ACC112 (cell line): ENCODE data around the gene ELAVL2.
"Not testable (repeated sequence)": the region's sequence is repeated elsewhere in the genome, so short reads cannot be mapped to it uniquely, and the experiment has no call there.

ENCODE experiments used
- H2AFZ ChIP-seq: fragments of 200-600 bp; sonication (generic); one replicate; pipeline ENCODE4 v1.6.0; 2017; ENCODE audit warnings: antibody characterized with exemption, low read length; ENCODE audit not compliant: unreplicated experiment
- H3K27ac ChIP-seq: fragments of 200-600 bp; sonication (generic); 2 replicates; pipeline ENCODE4 v1.5.1; 2014; ENCODE audit warnings: low read depth, mild to moderate bottlenecking, antibody characterized with exemption, low read length, moderate library complexity
- H3K27me3 ChIP-seq: fragments of 200-600 bp; sonication (generic); 2 replicates; pipeline ENCODE4 v1.6.1; 2014; ENCODE audit warnings: mild to moderate bottlenecking, antibody characterized with exemption, low read length, moderate library complexity, mixed read lengths; ENCODE audit not compliant: insufficient read depth
- H3K36me3 ChIP-seq: fragments of 200-600 bp; sonication (generic); 2 replicates; pipeline ENCODE4 v1.6.1; 2016; ENCODE audit warnings: mild to moderate bottlenecking, antibody characterized with exemption, low read length, moderate library complexity, mixed read lengths; ENCODE audit not compliant: insufficient read depth
- H3K4me1 ChIP-seq: fragments of 200-600 bp; sonication (generic); one replicate; pipeline ENCODE4 v1.6.1; 2016; ENCODE audit warnings: low read length, mixed read lengths; ENCODE audit not compliant: insufficient read depth, unreplicated experiment, control insufficient read depth
- H3K4me3 ChIP-seq: fragments of 200-600 bp; sonication (generic); 2 replicates; pipeline ENCODE4 v1.5.1; 2014; ENCODE audit warnings: mild to moderate bottlenecking, low read depth, low read length
- H3K79me2 ChIP-seq: fragments of 200-600 bp; sonication (generic); one replicate; pipeline ENCODE4 v1.6.0; 2016; ENCODE audit warnings: low read length; ENCODE audit not compliant: control insufficient read depth, unreplicated experiment, insufficient read depth

Gene ELAVL2

DNA sequence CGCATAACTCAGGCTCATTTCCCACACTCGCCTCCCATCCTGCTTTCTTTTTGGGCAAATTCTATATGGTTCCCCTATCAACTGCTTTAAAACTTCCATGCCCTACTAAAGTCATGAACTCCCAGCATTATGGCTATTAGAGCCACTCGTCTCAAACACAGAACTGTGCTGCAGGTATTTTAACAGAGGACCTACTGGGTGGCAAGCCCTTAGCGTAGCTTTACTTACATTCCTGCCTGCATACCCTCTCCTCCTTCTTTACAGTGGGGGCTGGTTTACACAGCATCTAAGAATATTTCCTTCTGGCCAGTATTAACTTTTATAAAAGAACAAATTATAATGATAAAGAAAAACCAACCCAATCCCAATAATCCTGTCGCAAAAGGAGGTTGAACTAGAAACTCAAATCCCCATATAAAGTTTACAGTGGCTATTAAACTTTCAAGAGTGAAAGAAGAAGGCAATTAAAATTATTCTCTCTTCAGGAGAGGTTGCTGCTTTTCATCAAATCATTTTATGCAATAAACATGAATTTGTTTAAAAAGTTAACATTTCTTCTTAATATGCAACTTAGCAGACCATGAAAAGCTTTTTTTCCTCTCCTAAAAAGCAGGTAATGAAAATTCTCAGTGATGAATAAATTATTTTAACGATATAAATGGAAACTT lies 100.6 kb downstream of the ELAVL2 start:
- no peak overlapping the region for H3K27ac ChIP-seq
- H2AFZ ChIP-seq, result no peak overlapping the region
- no peaks in the 10 kb centered on the region for H3K36me3 ChIP-seq
- no peaks in the 10 kb centered on the region for H3K27me3 ChIP-seq
- no peaks in the 10 kb centered on the region for H3K79me2 ChIP-seq
- H3K4me1 ChIP-seq, result no peaks in the 10 kb centered on the region
- H3K4me3 ChIP-seq, result no peak overlapping the region

DNA sequence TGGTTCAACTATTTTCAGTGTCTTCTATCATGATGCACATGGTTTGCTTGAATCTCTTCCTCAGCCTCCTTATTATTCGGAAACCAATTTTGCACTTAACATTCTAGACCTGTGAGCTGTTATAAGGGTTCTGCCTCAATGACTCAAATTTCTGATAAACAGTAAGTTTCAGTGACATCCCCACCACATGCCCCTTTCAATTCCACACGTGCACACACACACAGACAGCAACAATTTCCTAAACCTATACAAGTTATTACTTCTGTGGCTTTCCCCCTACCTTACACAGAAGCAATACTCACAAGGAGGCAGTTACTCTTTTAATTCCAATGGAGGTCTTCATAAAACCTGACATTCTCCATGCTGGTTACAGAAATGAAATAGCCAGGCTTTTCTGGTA lies 102.4 kb downstream of the ELAVL2 start:
- no peak overlapping the region for H3K27ac ChIP-seq
- H3K36me3 ChIP-seq, result no peaks in the 10 kb centered on the region
- H3K4me1 ChIP-seq, result no peaks in the 10 kb centered on the region
- no peak overlapping the region for H2AFZ ChIP-seq
- no peaks in the 10 kb centered on the region for H3K27me3 ChIP-seq
- H3K4me3 ChIP-seq, result no peak overlapping the region
- no peaks in the 10 kb centered on the region for H3K79me2 ChIP-seq

DNA sequence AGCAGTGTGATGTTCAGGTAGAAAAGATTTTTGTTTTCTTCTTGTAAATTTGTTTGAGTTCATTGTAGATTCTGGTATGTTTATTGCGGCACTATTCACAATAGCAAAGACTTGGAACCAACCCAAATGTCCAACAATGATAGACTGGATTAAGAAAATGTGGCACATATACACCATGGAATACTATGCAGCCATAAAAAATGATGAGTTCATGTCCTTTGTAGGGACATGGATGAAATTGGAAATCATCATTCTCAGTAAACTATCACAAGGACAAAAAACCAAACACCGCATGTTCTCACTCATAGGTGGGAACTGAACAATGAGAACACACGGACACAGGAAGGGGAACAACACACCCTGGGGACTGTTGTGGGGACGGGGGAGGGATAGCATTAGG lies 103.0 kb downstream of the ELAVL2 start:
- H3K27me3 ChIP-seq, H2AFZ ChIP-seq, H3K79me2 ChIP-seq, H3K4me3 ChIP-seq, H3K4me1 ChIP-seq, H3K27ac ChIP-seq, H3K36me3 ChIP-seq: not testable (repeated sequence)

DNA sequence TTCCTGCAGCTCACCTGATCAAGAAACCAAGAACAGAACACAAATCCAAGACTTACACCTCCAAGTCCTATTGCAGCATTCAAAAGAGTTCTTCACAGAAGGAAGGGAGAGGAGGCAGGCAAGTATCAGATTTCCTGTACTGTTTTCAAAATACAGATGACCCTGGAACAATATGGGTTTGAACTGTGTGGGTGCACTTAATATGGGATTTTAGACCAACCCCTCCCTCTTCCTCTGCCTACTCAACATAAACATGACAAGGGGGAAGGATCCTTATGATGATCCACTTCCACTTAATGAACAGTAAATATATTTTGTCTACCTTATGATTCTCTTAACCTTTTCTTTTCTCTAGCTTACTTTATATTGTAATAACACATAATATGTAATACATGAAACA lies 104.6 kb downstream of the ELAVL2 start:
- no peaks in the 10 kb centered on the region for H3K36me3 ChIP-seq
- H3K79me2 ChIP-seq, result no peaks in the 10 kb centered on the region
- no peak overlapping the region for H3K27ac ChIP-seq
- no peaks in the 10 kb centered on the region for H3K27me3 ChIP-seq
- no peak overlapping the region for H3K4me3 ChIP-seq
- no peak overlapping the region for H2AFZ ChIP-seq
- H3K4me1 ChIP-seq, result no peaks in the 10 kb centered on the region

DNA sequence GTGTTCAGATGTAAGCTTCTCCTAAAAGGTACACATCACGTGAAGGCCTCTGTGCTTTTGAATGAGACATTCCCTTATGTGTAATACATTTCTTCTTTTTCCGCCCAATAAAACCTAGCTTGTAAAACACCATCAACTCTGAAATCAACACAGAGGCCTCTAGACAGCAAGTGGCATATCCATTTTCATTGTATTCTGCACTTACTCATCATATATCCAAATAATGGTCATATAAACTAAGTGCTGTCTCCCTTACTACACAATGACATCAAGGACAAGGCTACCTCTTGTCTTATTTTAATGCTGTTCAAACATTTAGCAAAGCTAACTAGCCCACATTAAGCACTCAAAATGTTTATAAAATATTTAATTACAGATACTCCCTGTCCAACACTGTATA lies 108.5 kb downstream of the ELAVL2 start:
- Histone ChIP-seq H3K36me3 (no peaks in the 10 kb centered on the region), H3K4me3 (no peak overlapping the region), H3K4me1 (no peaks in the 10 kb centered on the region), H3K27ac (no peak overlapping the region), H2AFZ (no peak overlapping the region), H3K79me2 (no peaks in the 10 kb centered on the region), H3K27me3 (no peaks in the 10 kb centered on the region)

DNA sequence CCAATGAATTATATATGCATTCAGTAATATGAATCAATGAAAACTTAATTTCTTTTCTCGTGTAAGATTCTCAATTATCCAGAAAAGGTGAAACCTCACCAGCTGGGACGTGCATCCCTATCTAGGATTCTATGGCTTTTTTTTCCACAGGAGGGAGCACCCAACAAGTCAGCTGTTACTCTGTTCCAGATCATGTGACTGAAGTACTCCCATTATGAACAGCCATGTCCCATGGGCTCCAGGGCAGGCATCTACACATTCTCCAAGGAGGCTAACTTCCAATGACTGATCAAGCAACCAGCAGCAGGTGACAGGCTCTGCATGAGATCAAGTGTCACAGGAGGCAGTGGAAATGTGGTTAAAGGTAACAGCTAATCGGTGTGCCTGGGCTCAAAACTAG lies 118.8 kb downstream of the ELAVL2 start:
- no peak overlapping the region for H3K4me3 ChIP-seq
- H3K79me2 ChIP-seq, result no peaks in the 10 kb centered on the region
- H3K27ac ChIP-seq, result no peak overlapping the region
- H2AFZ ChIP-seq, result no peak overlapping the region
- H3K27me3 ChIP-seq, result no peaks in the 10 kb centered on the region
- H3K4me1 ChIP-seq, result no peaks in the 10 kb centered on the region
- H3K36me3 ChIP-seq, result no peaks in the 10 kb centered on the region

DNA sequence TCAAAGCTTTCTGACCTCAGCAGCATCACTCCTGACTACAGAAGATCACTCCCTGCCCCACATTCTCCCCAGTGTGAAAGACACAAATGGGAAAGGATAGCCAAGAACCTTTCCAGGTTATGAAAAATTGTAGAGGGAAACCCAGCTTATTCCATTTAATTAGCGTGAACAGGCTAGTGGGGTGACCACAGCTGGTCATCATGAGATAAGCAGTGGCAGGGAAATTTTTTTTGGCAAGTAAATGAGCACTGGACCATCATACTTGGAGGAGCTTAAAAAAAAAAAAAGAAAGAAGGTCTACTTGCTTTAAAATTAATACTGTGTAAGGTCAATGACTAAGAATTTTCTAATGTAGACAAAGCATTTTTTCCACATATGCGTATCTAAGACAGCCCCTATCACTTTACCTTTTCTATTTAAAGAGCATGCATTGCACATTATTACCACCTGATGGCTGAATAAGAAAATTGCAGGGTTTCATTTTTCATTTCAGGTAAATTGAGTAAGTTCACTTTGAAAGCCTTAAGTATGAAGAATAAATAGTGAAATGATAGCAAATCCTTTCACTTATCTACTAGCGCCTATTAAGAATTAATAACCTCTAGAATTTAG lies 123.6 kb downstream of the ELAVL2 start:
- Histone ChIP-seq H3K27ac (no peak overlapping the region), H3K4me1 (no peaks in the 10 kb centered on the region), H2AFZ (no peak overlapping the region), H3K79me2 (no peaks in the 10 kb centered on the region), H3K27me3 (no peaks in the 10 kb centered on the region), H3K36me3 (no peaks in the 10 kb centered on the region), H3K4me3 (no peak overlapping the region)

DNA sequence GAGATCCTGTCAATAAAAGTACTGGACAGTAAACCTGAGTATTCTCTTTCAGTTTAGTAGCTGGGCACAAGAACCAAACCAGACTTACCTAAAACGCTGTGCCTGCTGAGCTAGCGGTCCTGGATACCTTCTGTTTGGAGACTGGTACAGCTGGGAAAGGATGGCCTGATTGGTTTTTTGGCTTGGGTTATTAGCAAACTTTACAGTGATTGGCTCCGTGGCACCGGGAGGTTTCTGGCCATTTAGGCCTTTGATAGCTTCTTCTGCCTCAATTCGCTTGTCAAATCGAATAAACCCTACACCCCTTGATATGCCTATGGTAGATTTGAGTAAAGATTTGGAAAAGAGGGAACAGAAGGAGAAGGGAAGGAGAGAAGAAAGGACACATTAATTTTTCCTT lies 124.7 kb downstream of the ELAVL2 start:
- Histone ChIP-seq H2AFZ (no peak overlapping the region), H3K27me3 (no peaks in the 10 kb centered on the region), H3K79me2 (no peaks in the 10 kb centered on the region), H3K36me3 (no peaks in the 10 kb centered on the region), H3K27ac (no peak overlapping the region), H3K4me1 (no peaks in the 10 kb centered on the region), H3K4me3 (no peak overlapping the region)

DNA sequence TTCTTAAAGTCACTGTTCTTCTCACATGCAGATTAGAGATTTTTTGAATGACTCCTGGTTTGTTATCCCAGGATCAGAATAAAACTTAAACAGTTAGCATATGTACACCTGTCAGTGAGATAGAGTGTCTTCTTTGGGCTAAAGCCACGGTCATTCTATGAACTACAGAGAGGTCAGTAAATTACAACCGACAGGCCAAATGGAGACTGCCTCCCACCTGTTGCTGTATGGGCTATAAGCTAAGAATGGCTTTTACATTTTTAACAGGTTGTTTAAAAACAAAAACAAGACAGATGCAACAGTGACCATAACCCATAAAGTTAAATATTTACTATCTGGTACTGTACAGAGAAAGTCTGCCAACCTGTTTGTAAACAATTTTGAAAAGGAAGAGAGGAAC lies 125.7 kb downstream of the ELAVL2 start:
- Histone ChIP-seq H3K36me3 (no peaks in the 10 kb centered on the region), H3K4me3 (no peak overlapping the region), H3K27ac (no peak overlapping the region), H3K27me3 (no peaks in the 10 kb centered on the region), H3K4me1 (no peaks in the 10 kb centered on the region), H3K79me2 (no peaks in the 10 kb centered on the region), H2AFZ (no peak overlapping the region)

DNA sequence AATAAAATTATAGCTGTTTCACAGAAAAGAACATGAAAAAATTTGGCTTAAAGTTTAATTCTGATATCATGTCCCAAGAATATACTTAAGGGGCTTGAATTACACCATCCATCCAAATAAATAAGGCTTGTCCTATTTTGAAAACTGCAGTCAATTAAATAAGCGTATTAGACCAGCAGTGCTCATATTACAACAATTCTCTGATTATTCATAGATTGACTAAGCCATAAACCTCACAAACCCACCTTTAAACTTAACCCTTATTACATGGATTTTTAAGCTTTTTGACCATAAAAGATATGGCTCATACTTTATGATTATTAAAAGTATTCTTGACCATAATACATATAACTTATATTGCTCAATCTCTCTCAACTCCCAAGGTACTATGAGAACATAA lies 127.9 kb downstream of the ELAVL2 start:
- Histone ChIP-seq H3K4me3 (no peak overlapping the region), H3K4me1 (no peaks in the 10 kb centered on the region), H3K27me3 (no peaks in the 10 kb centered on the region), H2AFZ (no peak overlapping the region), H3K27ac (no peak overlapping the region), H3K36me3 (no peaks in the 10 kb centered on the region), H3K79me2 (no peaks in the 10 kb centered on the region)

DNA sequence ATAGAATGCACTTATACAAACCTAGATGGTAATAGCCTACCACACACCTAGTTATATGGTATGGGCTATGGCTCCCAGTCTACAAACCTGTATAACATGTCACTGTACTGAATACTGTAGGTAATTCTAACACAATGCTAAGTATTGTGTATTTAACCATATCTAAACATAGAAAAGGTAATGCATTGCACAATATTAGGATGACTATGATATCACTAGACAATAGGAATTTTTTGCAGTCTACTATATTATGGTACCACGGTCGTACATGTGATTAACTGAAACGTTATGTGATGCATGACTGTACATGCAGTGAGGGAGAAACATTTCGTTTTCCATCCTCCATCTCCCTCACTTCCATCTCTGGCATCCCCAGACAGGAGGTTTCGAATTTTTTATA lies 130.5 kb downstream of the ELAVL2 start:
- H3K27ac ChIP-seq, result no peak overlapping the region
- H3K79me2 ChIP-seq, result no peaks in the 10 kb centered on the region
- no peaks in the 10 kb centered on the region for H3K4me1 ChIP-seq
- H3K27me3 ChIP-seq, result no peaks in the 10 kb centered on the region
- H3K4me3 ChIP-seq, result no peak overlapping the region
- no peak overlapping the region for H2AFZ ChIP-seq
- H3K36me3 ChIP-seq, result no peaks in the 10 kb centered on the region
